Spleen (tissue), 11 donors: ENCODE measurements around the gene SLC8A2. TPM values are rescaled to one million over a fixed set of nuclear protein-coding genes. Genes with fewer than 3 reads are reported as not detected.

ENCODE experiments used
- DNase-seq: peaks from one replicate; pipeline ENCODE4 v3.0.0-alpha.2; 2020
- H3K27ac ChIP-seq, 8 donors: fragments of 200-600 bp; sonication (generic) in 7 of 8; 1 replicate in 4 of 8; 2 replicates in 4 of 8; pipeline versions ENCODE4 v1.5.0 to v1.8.0; 2016 to 2021; ENCODE audit warnings: inconsistent platforms in 4 of 8, mild to moderate bottlenecking in 4 of 8, moderate library complexity in 1 of 8
- H3K27me3 ChIP-seq, 7 donors: fragments of 200-600 bp; sonication (generic) in 6 of 7; replicated peaks in 1 of 7; 1 replicate in 4 of 7; 2 replicates in 3 of 7; pipeline versions ENCODE4 v1.5.0 to v1.8.0; 2016 to 2021; ENCODE audit warnings: inconsistent platforms in 3 of 7, mild to moderate bottlenecking in 1 of 7
- H3K36me3 ChIP-seq, 6 donors: fragments of 200-600 bp; sonication (generic) in 5 of 6; 1 replicate in 4 of 6; 2 replicates in 2 of 6; pipeline versions ENCODE4 v1.5.0 to v1.8.0; 2016 to 2021; ENCODE audit warnings: inconsistent platforms in 2 of 6
- H3K4me1 ChIP-seq, 6 donors: fragments of 200-600 bp; sonication (generic) in 5 of 6; 1 replicate in 3 of 6; 2 replicates in 3 of 6; pipeline versions ENCODE4 v1.5.0 to v1.8.0; 2016 to 2021; ENCODE audit warnings: inconsistent platforms in 3 of 6
- H3K4me3 ChIP-seq, 8 donors: fragments of 200-600 bp; sonication (generic) in 7 of 8; 1 replicate in 4 of 8; 2 replicates in 4 of 8; pipeline versions ENCODE4 v1.5.0 to v1.8.0; 2016 to 2021; ENCODE audit warnings: inconsistent platforms in 4 of 8, mild to moderate bottlenecking in 4 of 8, moderate library complexity in 2 of 8
- H3K9me3 ChIP-seq, 8 donors: fragments of 200-600 bp; sonication (generic) in 7 of 8; 1 replicate in 4 of 8; 2 replicates in 4 of 8; pipeline versions ENCODE4 v1.5.0 to v1.8.0; 2016 to 2021; ENCODE audit warnings: inconsistent platforms in 4 of 8
- CTCF ChIP-seq, 11 experiments: fragments of 200-600 bp in 7 of 11; fragments of 450-650 bp in 4 of 11; sonication (generic) in 4 of 11; IDR thresholded peaks in 8 of 11; conservative IDR thresholded peaks in 3 of 11; 1 replicate in 7 of 11; 2 replicates in 4 of 11; pipeline versions ENCODE4 v1.4.0 to v1.8.0; 2016 to 2021; ENCODE audit warnings: antibody characterized with exemption in 11 of 11, inconsistent platforms in 4 of 11, mild to moderate bottlenecking in 1 of 11
- POLR2A ChIP-seq, 3 donors: fragments of 450-650 bp; IDR thresholded peaks; one replicate each; pipeline ENCODE4 v1.5.1; 2017; ENCODE audit warnings: antibody characterized with exemption in 3 of 3, mild to moderate bottlenecking in 1 of 3
- POLR2AphosphoS5 ChIP-seq, 3 donors: sonication (generic); formaldehyde crosslinking; IDR thresholded peaks; one replicate each; pipeline ENCODE4 v1.5.1; 2017; ENCODE audit warnings: antibody characterized with exemption in 3 of 3
- WGBS, 5 donors: extraction: QIAGEN DNeasy Blood & Tissue Kit in 3 of 5; methylation state at CpG; one replicate each; pipeline versions ENCODE4 v1.1.5 to v1.1.7; 2013 to 2018; 5-methylcytosine and 5-hydroxymethylcytosine counted together
- intact Hi-C: fragments of 100-400 bp; cut with DNase I; formaldehyde crosslinking; loops from one replicate; pipeline ENCODE4 v1.15.0; 2023; ENCODE audit warnings: low total_unique reads
- polyA plus RNA-seq, 3 donors: library from polyadenylated mRNA; stranded (reverse); fragments of 200-250 nt; gene quantifications; one replicate each; pipeline ENCODE4 v1.2.1, GENCODE V29; 2013
- total RNA-seq, 7 donors: library from RNA; depleted of rRNA in 3 of 7; stranded (reverse); fragments of >200 nt in 3 of 7; fragmentation: NEBNext Ultra II Directional in 4 of 7; extraction: Animal tissue kit (Norgen Biotek cat#: 25700) in 4 of 7; gene quantifications; one replicate each; pipeline versions ENCODE4 v1.1.0 to v1.2.1, GENCODE V29; 2016 to 2021
- donor health status: healthy with polysubstance abuse.
- donor health status: DM: no; HTN: no; CAD: no; lungs with moderate emphysema.
- donor health status: DM: no; HTN: no; CAD: no.
- donor health status: Bipolar disorder and iron deficiency.
- donor health status: healthy.
- donor health status: DM: no; HTN: no; CAD: no.
- donor health status: DM: yes; HTN: yes; CAD: no.

The SLC8A2 gene
- total and polyA plus RNA-seq, 10 donors: 0.02 to 0.19 TPM; not detected in 8

- Histone ChIP-seq H3K4me1 (peaks cover 0 to 15% (median 3%) of the 10 kb centered on the region in 6 donors), H3K27me3 (peaks cover 3 to 58% (median 38%) of the 10 kb centered on the region in 7 donors), H3K9me3 (no peaks in the 10 kb centered on the region), H3K4me3 (no peak overlapping the region), H3K27ac (no peak overlapping the region), H3K36me3 (peaks cover 0 to 18% (median 0%) of the 10 kb centered on the region in 6 donors)
- 74 to 89% (median 86%) methylated on average over 9 to 10 of the region's 10 CpGs for WGBS, 5 donors
- intact Hi-C loops: no loop called here
- TF ChIP-seq POLR2AphosphoS5 (IDR thresholded peaks at IDR 0.05): no peak
- TF ChIP-seq CTCF (IDR thresholded peaks at IDR 0.05 in 8 of 11, conservative IDR thresholded peaks at IDR 0.05 in 3 of 11): no peak
- TF ChIP-seq POLR2A (IDR thresholded peaks at IDR 0.05): no peak
- DNase-seq: no peak
Measured at GRCh38 chr19:47473336-47473735, 1.6 kb upstream of the SLC8A2 start.

- peaks cover 0 to 4% (median 0%) of the 10 kb centered on the region in 8 donors for H3K9me3 ChIP-seq
- no peak overlapping the region for H3K27ac ChIP-seq
- whole genome bisulfite sequencing, 5 donors: 4 to 10% (median 6%) methylated on average over 7 to 16 of the region's 16 CpGs
- H3K27me3 ChIP-seq: peaks cover 3 to 77% (median 41%) of the 10 kb centered on the region in 7 donors
- no peak for DNase-seq
- H3K36me3 ChIP-seq: peaks cover 0 to 8% (median 0%) of the 10 kb centered on the region in 6 donors
- TF ChIP-seq POLR2AphosphoS5 (IDR thresholded peaks at IDR 0.05): no peak
- intact Hi-C loops: no loop called here
- H3K4me1 ChIP-seq: peaks cover 0 to 15% (median 3%) of the 10 kb centered on the region in 6 donors
- peak overlapping the region in 1 of 8 donors; percentile 19 for H3K4me3 ChIP-seq
Measured at GRCh38 chr19:47471381-47471732, 336 bp downstream of the SLC8A2 start.

GRCh38 chr19:47470447-47471195 lies 1.1 kb downstream of the SLC8A2 start:
- no peak for DNase-seq
- Histone ChIP-seq H3K27ac (no peak overlapping the region), H3K36me3 (peaks cover 0 to 6% (median 0%) of the 10 kb centered on the region in 6 donors), H3K27me3 (peaks cover 3 to 84% (median 45%) of the 10 kb centered on the region in 7 donors), H3K4me3 (no peak overlapping the region), H3K4me1 (peaks cover 0 to 15% (median 3%) of the 10 kb centered on the region in 6 donors), H3K9me3 (peaks cover 0 to 4% (median 0%) of the 10 kb centered on the region in 8 donors)
- intact Hi-C loops: no loop called here
- TF ChIP-seq POLR2A (IDR thresholded peaks at IDR 0.05) (no peak), POLR2AphosphoS5 (IDR thresholded peaks at IDR 0.05) (no peak), CTCF (IDR thresholded peaks at IDR 0.05 in 8 of 11, conservative IDR thresholded peaks at IDR 0.05 in 3 of 11) (no peak)
- 31 to 38% (median 32%) methylated on average over 13 of the region's 13 CpGs for WGBS, 5 donors

GRCh38 chr19:47469719-47470118 lies 2.0 kb downstream of the SLC8A2 start:
- H3K27me3 ChIP-seq: peaks cover 3 to 93% (median 45%) of the 10 kb centered on the region in 7 donors
- peaks cover 0 to 15% (median 3%) of the 10 kb centered on the region in 6 donors for H3K4me1 ChIP-seq
- H3K36me3 ChIP-seq: no peaks in the 10 kb centered on the region
- intact Hi-C loops: no loop called here
- no peak for TF ChIP-seq CTCF (IDR thresholded peaks at IDR 0.05 in 8 of 11, conservative IDR thresholded peaks at IDR 0.05 in 3 of 11)
- TF ChIP-seq POLR2AphosphoS5 (IDR thresholded peaks at IDR 0.05): no peak
- TF ChIP-seq POLR2A (IDR thresholded peaks at IDR 0.05): no peak
- no peak for DNase-seq
- no peak overlapping the region for H3K27ac ChIP-seq
- H3K4me3 ChIP-seq: no peak overlapping the region
- 9 to 31% (median 23%) methylated on average over 6 to 12 of the region's 12 CpGs for WGBS, 5 donors
- peaks cover 0 to 4% (median 0%) of the 10 kb centered on the region in 8 donors for H3K9me3 ChIP-seq
